ENCODE results near the gene BIRC7.

The BIRC7 gene

GRCh38 chr20:63215101-63216040, 20.3 kb upstream of the BIRC7 start:
- DNase-seq (ENCODE audit: low read depth), result peak; percentile 61
- H3K4me3 ChIP-seq (replicated peaks; ENCODE audit: low read depth, low read length), result peak overlapping the region; percentile 86
- TF ChIP-seq CTCF (IDR thresholded peaks at IDR 0.05; ENCODE audit: low read length, missing control alignments), result peak; percentile 65

- H3K4me3 ChIP-seq (replicated peaks; ENCODE audit: low read depth, low read length), result peak within 1 kb of the TSS; percentile 86
- DNase-seq (ENCODE audit: low read depth), result peak; percentile 94
- TF ChIP-seq CTCF (IDR thresholded peaks at IDR 0.05; ENCODE audit: low read length, missing control alignments), result no peak
Measured at GRCh38 chr20:63216041-63216848, 19.5 kb upstream of the BIRC7 start, which contains the start of gene YTHDF1. Gene YTHDF1 (minus strand): TSS chr20:63216131. CDS start chr20:63215892, 239 bp downstream.

GRCh38 chr20:63216849-63217471, 18.7 kb upstream of the BIRC7 start:
- DNase-seq (ENCODE audit: low read depth), result no peak
- no peak for TF ChIP-seq CTCF (IDR thresholded peaks at IDR 0.05; ENCODE audit: low read length, missing control alignments)
- H3K4me3 ChIP-seq (replicated peaks; ENCODE audit: low read depth, low read length), result peak overlapping the region; percentile 86

GRCh38 chr20:63217706-63218105, 18.0 kb upstream of the BIRC7 start:
- no peak for DNase-seq (ENCODE audit: low read depth)
- no peak overlapping the region for H3K4me3 ChIP-seq (replicated peaks; ENCODE audit: low read depth, low read length)
- TF ChIP-seq CTCF (IDR thresholded peaks at IDR 0.05; ENCODE audit: low read length, missing control alignments), result no peak

GRCh38 chr20:63218701-63219446, 16.8 kb upstream of the BIRC7 start:
- no peak for TF ChIP-seq CTCF (IDR thresholded peaks at IDR 0.05; ENCODE audit: low read length, missing control alignments)
- no peak for DNase-seq (ENCODE audit: low read depth)
- H3K4me3 ChIP-seq (replicated peaks; ENCODE audit: low read depth, low read length), result no peak overlapping the region

- H3K4me3 ChIP-seq (replicated peaks; ENCODE audit: low read depth, low read length), result no peak overlapping the region
- TF ChIP-seq CTCF (IDR thresholded peaks at IDR 0.05; ENCODE audit: low read length, missing control alignments), result no peak
- DNase-seq (ENCODE audit: low read depth), result no peak
Measured at GRCh38 chr20:63219447-63219821, 16.3 kb upstream of the BIRC7 start.
